H54 (cell line): Measurements from ENCODE around the gene DHH.

Source experiments
- DNase-seq: peaks from one replicate; pipeline ENCODE4 v3.0.0; 2011; ENCODE audit warnings: low spot score, mixed read lengths; ENCODE audit not compliant: insufficient read length
- FAIRE-seq: peaks from 3 replicates; lab custom pipeline; 2011; peaks lifted over from hg19 to GRCh38; lab: Jason Lieb, UNC
- POLR2A ChIP-seq: IDR thresholded peaks from 2 replicates; pipeline ENCODE4 v1.6.1; 2011; ENCODE audit warnings: low read depth, mild to moderate bottlenecking, low read length

The DHH gene

DNA sequence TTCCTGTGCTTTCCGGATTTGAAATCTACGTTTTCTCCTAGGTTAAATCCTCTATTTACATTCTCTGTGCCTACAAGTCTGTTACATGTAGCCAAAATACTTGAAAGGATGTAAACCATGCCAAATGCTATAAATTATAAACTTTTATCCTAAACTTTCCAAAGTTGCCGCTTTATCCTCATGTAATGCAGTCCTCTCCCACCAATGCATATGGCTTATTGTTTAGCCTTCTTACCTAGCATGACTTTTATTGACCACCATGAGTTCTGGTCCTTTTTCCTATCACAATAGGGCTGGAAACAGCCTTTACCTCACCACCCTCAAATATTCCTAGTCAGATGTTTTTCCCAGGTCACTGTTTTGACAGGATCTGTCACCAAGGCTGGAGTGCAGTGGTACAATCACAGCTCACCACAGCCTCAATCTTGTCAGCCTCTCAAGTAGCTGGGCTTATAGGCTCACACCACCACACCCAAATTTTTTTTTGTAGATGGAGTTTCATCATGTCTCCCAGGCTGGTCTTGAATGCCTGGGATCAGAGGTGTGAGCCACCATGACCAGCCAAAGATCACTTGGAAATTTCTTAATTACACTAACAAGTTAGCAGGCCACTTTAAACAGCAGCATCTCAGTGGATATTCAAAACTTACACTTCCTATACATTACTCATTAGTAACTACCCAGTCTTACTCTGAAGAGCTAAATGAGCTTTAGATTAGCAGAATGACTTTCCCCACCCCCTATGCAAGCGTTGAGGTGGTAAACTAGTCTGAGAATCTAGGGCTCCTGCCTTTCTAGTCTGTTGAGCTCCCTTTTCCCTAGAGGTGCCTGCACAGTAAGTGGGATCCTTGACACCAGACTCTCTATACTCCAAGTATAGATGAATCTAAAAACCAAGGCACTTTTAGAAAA is 32.5 kb upstream of the DHH start:
- DNase-seq (no peak), FAIRE-seq (peak; percentile 11)
- no peak for TF ChIP-seq POLR2A

DNA sequence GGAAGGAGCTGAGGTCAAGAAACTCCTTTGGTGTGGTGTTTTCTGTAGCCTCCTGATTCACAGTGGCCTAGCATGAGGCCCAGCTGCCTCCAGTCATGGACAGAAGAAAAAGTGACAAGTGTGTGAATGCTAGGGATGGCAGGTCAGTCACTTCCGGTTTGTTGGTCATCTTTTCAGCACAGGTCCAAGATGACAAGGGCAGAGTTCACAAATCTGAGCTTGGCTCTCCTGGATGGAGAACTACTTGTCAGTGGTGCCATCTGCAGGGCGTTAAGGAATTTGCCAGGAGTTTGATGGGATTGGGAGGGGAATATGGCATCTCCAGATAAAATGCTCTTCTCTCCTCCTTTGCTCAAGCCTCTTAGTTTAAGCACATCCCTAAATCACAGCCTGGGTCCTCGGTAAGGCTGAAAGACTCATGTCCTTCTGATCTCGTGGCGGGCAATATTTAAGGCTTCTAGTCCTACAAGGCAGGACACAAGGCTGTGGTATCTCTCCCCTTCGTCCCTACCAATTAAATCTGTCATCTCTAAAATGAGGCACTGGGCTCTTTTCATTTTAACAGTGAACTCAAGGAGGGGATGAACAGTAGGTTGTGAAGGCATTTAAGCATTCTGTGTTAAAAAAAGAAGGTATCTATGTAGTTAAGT is 26.6 kb upstream of the DHH start:
- peak; percentile 94 for FAIRE-seq
- no peak for TF ChIP-seq POLR2A
- no peak for DNase-seq

- TF ChIP-seq POLR2A, result no peak
- DNase-seq (no peak), FAIRE-seq (peak; percentile 11)
These were observed 16.6 kb upstream of the DHH start for GRCh38 chr12:49111206-49111605.

- DNase-seq, result peak; percentile 95
- peak; percentile 94 for FAIRE-seq
These were observed 16.0 kb upstream of the DHH start, which contains the start of gene LMBR1L for GRCh38 chr12:49110464-49111155. LMBR1L (minus strand) TSS chr12:49110847; CDS start chr12:49110555, 292 bp downstream.

GRCh38 chr12:49109641-49110463 is 15.3 kb upstream of the DHH start:
- FAIRE-seq (no peak), DNase-seq (no peak)

More at GRCh38 chr12:49110464-49111155, 16.0 kb upstream of the DHH start, which contains the start of gene LMBR1L:
- peak; percentile 54 for TF ChIP-seq POLR2A

GRCh38 chr12:49108958-49109404 is 14.4 kb upstream of the DHH start:
- no peak for TF ChIP-seq POLR2A
- DNase-seq (no peak), FAIRE-seq (no peak)

More at GRCh38 chr12:49109641-49110463, 15.3 kb upstream of the DHH start:
- TF ChIP-seq POLR2A, result no peak

- no peak for TF ChIP-seq POLR2A
- DNase-seq (no peak), FAIRE-seq (no peak)
These were observed 11.0 kb upstream of the DHH start for GRCh38 chr12:49105504-49106084.

DNA sequence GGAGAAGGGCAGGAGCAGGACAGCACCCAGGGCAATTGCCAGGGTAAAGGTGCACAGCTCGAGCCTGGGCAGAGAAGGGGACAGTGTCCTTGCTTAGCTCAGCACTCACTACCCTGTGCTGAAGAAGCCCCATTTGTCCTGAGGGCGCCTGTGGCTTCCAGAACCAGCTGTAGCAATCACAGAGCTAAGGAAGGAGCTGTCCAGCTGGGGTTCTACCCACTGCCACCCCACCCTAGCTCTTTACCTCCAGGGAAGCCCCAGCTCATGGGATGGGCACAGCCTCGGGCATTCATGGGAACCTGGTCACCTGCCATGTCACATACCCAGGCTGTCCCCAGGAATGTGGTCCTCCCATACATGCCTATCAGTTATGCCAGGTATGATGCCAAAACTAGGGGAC is 10.2 kb upstream of the DHH start:
- no peak for DNase-seq
- FAIRE-seq, result no peak
- TF ChIP-seq POLR2A, result no peak

DNA sequence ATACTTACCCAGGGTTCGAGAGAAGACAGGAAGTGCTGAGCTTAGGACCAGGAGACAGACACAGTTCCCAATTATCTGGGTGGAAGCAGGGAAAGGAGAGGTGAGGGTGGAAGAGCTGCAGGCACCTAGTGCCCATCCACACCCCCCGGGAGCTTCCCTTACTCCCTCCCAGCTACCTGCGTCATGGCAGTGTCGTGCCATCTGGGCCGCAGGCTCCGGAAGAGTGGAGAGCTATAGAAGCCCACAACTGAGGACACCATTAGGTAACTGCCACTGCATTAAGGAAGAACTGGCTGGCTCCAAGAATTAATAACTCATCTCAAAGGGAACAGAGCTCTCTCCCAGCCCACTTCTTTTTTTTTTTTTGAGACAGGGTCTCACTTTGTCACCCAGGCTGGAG is 5.8 kb upstream of the DHH start:
- DNase-seq (no peak), FAIRE-seq (no peak)
- TF ChIP-seq POLR2A, result no peak

DNA sequence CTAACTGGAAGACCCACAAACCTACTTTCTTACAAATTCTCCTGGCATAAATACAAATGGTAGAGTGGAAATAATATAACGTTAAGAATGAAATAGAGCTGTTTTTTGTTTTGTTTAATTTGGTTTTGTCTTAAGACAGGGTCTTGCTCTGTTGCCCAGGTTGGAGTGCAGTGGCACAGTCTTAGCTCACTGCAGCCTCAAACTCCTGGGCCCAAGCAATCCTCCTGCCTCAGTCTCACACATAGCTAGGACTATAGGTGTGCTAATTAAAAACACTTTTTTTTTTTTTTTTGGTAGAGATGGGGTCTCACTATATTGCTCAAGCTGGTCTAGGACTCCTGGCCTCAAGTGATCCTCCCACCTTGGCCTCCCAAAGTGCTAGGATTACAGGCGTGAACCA is 4.1 kb upstream of the DHH start:
- TF ChIP-seq POLR2A, result no peak
- no peak for FAIRE-seq
- DNase-seq, result no peak

DNA sequence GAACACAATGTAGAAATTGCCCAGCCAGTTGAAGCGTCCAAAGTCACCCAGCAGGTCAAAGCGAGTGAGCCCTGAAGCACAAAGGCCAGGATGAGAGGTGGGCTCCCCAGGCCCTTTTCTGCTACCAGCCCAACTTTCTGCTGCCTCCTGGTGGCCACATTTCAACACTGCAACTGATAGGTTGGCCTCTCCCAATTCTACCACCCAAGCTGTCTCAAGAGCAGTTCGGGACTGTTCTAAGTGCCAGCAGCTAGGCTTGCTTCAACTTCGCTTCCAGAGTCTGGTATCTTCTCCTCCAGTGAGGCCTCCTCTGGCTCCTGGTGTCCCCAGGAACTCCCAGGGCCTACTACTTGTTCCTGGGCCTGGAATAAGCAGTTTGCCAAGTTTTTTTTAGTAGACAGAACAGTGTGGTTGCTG is 3.4 kb upstream of the DHH start:
- FAIRE-seq (no peak), DNase-seq (no peak)

DNA sequence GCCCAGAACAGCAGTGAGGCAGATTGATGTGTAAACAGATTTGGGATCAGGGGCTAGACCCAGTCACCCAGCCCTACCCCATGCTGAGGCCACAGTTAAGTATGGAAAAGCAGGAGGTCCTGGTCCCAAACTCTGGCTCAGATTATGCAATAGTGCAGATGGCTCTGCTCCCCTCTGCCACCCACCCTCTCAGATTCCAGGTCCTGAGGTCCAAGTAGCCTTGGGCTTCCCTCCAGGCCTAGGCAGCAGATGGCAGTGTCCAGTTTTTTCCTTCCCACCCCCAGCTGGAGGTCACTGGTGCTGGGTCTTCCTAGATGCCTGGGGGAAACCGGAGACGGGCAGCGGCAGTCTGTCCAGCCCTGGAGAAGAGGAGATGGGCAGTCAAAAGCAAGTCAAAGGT is 2.8 kb upstream of the DHH start:
- TF ChIP-seq POLR2A, result no peak
- FAIRE-seq (no peak), DNase-seq (no peak)

More for the DNA sequence above, 3.4 kb upstream of the DHH start:
- TF ChIP-seq POLR2A, result no peak
